Effector memory CD4-positive, alpha-beta T cell (primary cell): ENCODE data around the gene AMBRA1.

Experiments used
- DNase-seq, 3 donors: peaks; one replicate each; pipeline ENCODE4 v3.0.0-alpha.2; 2020
- H3K27ac ChIP-seq: 2 replicates; pipeline ENCODE4 v1.7.0; 2013; ENCODE audit warnings: mild to moderate bottlenecking, low read length, moderate library complexity; ENCODE audit not compliant: insufficient read depth, poor library complexity, severe bottlenecking
- H3K27me3 ChIP-seq: replicated peaks from 2 replicates; pipeline ENCODE4 v1.7.0; 2013; ENCODE audit warnings: mild to moderate bottlenecking, low read length; ENCODE audit not compliant: insufficient read depth, control insufficient read depth, poor library complexity, severe bottlenecking
- H3K36me3 ChIP-seq: 2 replicates; pipeline ENCODE4 v1.7.0; 2013; ENCODE audit warnings: mild to moderate bottlenecking, low read length, moderate library complexity; ENCODE audit not compliant: control insufficient read depth, insufficient read depth
- H3K4me1 ChIP-seq: 2 replicates; pipeline ENCODE4 v1.7.0; 2013; ENCODE audit warnings: low read length, mild to moderate bottlenecking; ENCODE audit not compliant: control insufficient read depth, insufficient read depth, poor library complexity, severe bottlenecking
- H3K4me3 ChIP-seq: 2 replicates; pipeline ENCODE4 v1.7.0; 2013; ENCODE audit warnings: low read length, low read depth, mild to moderate bottlenecking; ENCODE audit not compliant: insufficient read depth, poor library complexity, severe bottlenecking
- H3K9me3 ChIP-seq: 2 replicates; pipeline ENCODE4 v1.7.0; 2013; ENCODE audit warnings: mild to moderate bottlenecking, low read length, moderate library complexity; ENCODE audit not compliant: control insufficient read depth

AMBRA1 gene

GRCh38 chr11:46450846-46451477 lies 142.9 kb downstream of the AMBRA1 start:
- no peak for DNase-seq
- H3K27ac ChIP-seq: no peak overlapping the region
- H3K4me3 ChIP-seq: no peak overlapping the region
- no peaks in the 10 kb centered on the region for H3K27me3 ChIP-seq
- H3K4me1 ChIP-seq: no peaks in the 10 kb centered on the region
- H3K36me3 ChIP-seq: no peaks in the 10 kb centered on the region
- H3K9me3 ChIP-seq: no peaks in the 10 kb centered on the region

GRCh38 chr11:46447544-46447943 lies 146.3 kb downstream of the AMBRA1 start:
- no peaks in the 10 kb centered on the region for H3K9me3 ChIP-seq
- H3K36me3 ChIP-seq: peaks cover 8% of the 10 kb centered on the region
- no peak for DNase-seq
- H3K4me1 ChIP-seq: no peaks in the 10 kb centered on the region
- H3K27ac ChIP-seq: no peak overlapping the region
- no peak overlapping the region for H3K4me3 ChIP-seq
- H3K27me3 ChIP-seq: no peaks in the 10 kb centered on the region

GRCh38 chr11:46445920-46446771 lies 147.7 kb downstream of the AMBRA1 start:
- H3K36me3 ChIP-seq: peaks cover 12% of the 10 kb centered on the region
- H3K27me3 ChIP-seq: no peaks in the 10 kb centered on the region
- H3K4me1 ChIP-seq: no peaks in the 10 kb centered on the region
- no peak overlapping the region for H3K27ac ChIP-seq
- no peak overlapping the region for H3K4me3 ChIP-seq
- no peak for DNase-seq
- no peaks in the 10 kb centered on the region for H3K9me3 ChIP-seq

- no peaks in the 10 kb centered on the region for H3K27me3 ChIP-seq
- no peak for DNase-seq
- H3K4me3 ChIP-seq: no peak overlapping the region
- H3K36me3 ChIP-seq: peaks cover 12% of the 10 kb centered on the region
- H3K4me1 ChIP-seq: no peaks in the 10 kb centered on the region
- no peaks in the 10 kb centered on the region for H3K9me3 ChIP-seq
- H3K27ac ChIP-seq: no peak overlapping the region
Measured at GRCh38 chr11:46445192-46445919, 148.5 kb downstream of the AMBRA1 start.

GRCh38 chr11:46444305-46444704 lies 149.5 kb downstream of the AMBRA1 start:
- no peak overlapping the region for H3K27ac ChIP-seq
- DNase-seq: no peak
- H3K4me1 ChIP-seq: no peaks in the 10 kb centered on the region
- no peaks in the 10 kb centered on the region for H3K27me3 ChIP-seq
- H3K4me3 ChIP-seq: no peak overlapping the region
- H3K36me3 ChIP-seq: peaks cover 12% of the 10 kb centered on the region
- no peaks in the 10 kb centered on the region for H3K9me3 ChIP-seq

GRCh38 chr11:46438211-46438610 lies 155.6 kb downstream of the AMBRA1 start:
- no peak for DNase-seq
- Histone ChIP-seq H3K4me3 (no peak overlapping the region), H3K9me3 (no peaks in the 10 kb centered on the region), H3K27me3 (no peaks in the 10 kb centered on the region), H3K4me1 (no peaks in the 10 kb centered on the region), H3K36me3 (peaks cover 18% of the 10 kb centered on the region), H3K27ac (no peak overlapping the region)

GRCh38 chr11:46437122-46437689 lies 156.6 kb downstream of the AMBRA1 start:
- H3K36me3 ChIP-seq: peaks cover 21% of the 10 kb centered on the region
- no peak for DNase-seq
- H3K4me3 ChIP-seq: no peak overlapping the region
- no peaks in the 10 kb centered on the region for H3K4me1 ChIP-seq
- H3K27ac ChIP-seq: no peak overlapping the region
- H3K9me3 ChIP-seq: no peaks in the 10 kb centered on the region
- no peaks in the 10 kb centered on the region for H3K27me3 ChIP-seq

GRCh38 chr11:46436113-46436512 lies 157.7 kb downstream of the AMBRA1 start:
- H3K27ac ChIP-seq: no peak overlapping the region
- no peaks in the 10 kb centered on the region for H3K27me3 ChIP-seq
- H3K9me3 ChIP-seq: no peaks in the 10 kb centered on the region
- H3K36me3 ChIP-seq: peaks cover 24% of the 10 kb centered on the region
- DNase-seq: no peak
- no peak overlapping the region for H3K4me3 ChIP-seq
- no peaks in the 10 kb centered on the region for H3K4me1 ChIP-seq

- no peaks in the 10 kb centered on the region for H3K27me3 ChIP-seq
- H3K36me3 ChIP-seq: peaks cover 26% of the 10 kb centered on the region
- no peak overlapping the region for H3K27ac ChIP-seq
- no peak for DNase-seq
- H3K4me3 ChIP-seq: no peak overlapping the region
- no peaks in the 10 kb centered on the region for H3K4me1 ChIP-seq
- no peaks in the 10 kb centered on the region for H3K9me3 ChIP-seq
Measured at GRCh38 chr11:46435679-46436078, 158.1 kb downstream of the AMBRA1 start.
